Suprapubic skin (tissue), 3 donors: ENCODE measurements around the gene LHFPL3.

Experiments
- CTCF ChIP-seq, 2 donors: fragments of 200-600 bp in 1 of 2; fragments of 450-650 bp in 1 of 2; sonication (generic) in 1 of 2; IDR thresholded peaks; one replicate each; pipeline ENCODE4 v1.5.1; 2016 to 2019; ENCODE audit warnings: antibody characterized with exemption in 2 of 2, mild to moderate bottlenecking in 1 of 2, moderate library complexity in 1 of 2
- POLR2A ChIP-seq, 2 donors: fragments of 450-650 bp; IDR thresholded peaks; one replicate each; pipeline ENCODE4 v1.6.1; 2017; ENCODE audit warnings: antibody characterized with exemption in 2 of 2, mild to moderate bottlenecking in 2 of 2, moderate library complexity in 2 of 2

GRCh38 chr7:104940023-104940710 is 611.8 kb downstream of the LHFPL3 start:
- no peak for TF ChIP-seq POLR2A (IDR thresholded peaks at IDR 0.05)
- no peak for TF ChIP-seq CTCF (IDR thresholded peaks at IDR 0.05)
